WTC11 (cell line): ENCODE measurements around the gene ARCN1. TPM values are rescaled to one million over a fixed set of nuclear protein-coding genes. Genes with fewer than 3 reads are reported as not detected.

ENCODE experiments used
- ATAC-seq: fragments of 200-7000 bp; cut with Tn5 transposase; 2 replicates; pipeline ENCODE4 v1.10.0; 2021; ENCODE audit warnings: mild to moderate bottlenecking, moderate library complexity
- CTCF ChIA-PET: fragments of 300-600 bp; sonication (Branson Sonifier 250); formaldehyde crosslinking; loops from one replicate; lab custom pipeline; 2021; ENCODE audit warnings: antibody characterized with exemption; lab: Charles Lee
- POLR2A ChIA-PET: fragments of 350-600 bp; sonication (Branson Sonifier 250); formaldehyde crosslinking; loops from one replicate; lab custom pipeline; 2021; ENCODE audit warnings: antibody characterized with exemption; lab: Charles Lee
- DNase-seq: peaks from one replicate; pipeline ENCODE4 v3.0.0; 2021; ENCODE audit warnings: low spot score
- H3K27ac Mint-ChIP-seq: 2 replicates; pipeline ENCODE4 v1.8.0; 2021; ENCODE audit warnings: mixed read lengths
- H3K27me3 Mint-ChIP-seq: 2 replicates; pipeline ENCODE4 v1.8.0; 2021; ENCODE audit warnings: low read depth, mild to moderate bottlenecking, moderate library complexity, mixed read lengths
- H3K36me3 Mint-ChIP-seq: 2 replicates; pipeline ENCODE4 v1.8.0; 2021; ENCODE audit warnings: mixed read lengths
- H3K4me1 Mint-ChIP-seq: 2 replicates; pipeline ENCODE4 v1.8.0; 2022; ENCODE audit warnings: mixed read lengths
- H3K4me3 Mint-ChIP-seq: 2 replicates; pipeline ENCODE4 v1.8.0; 2021; ENCODE audit warnings: mild to moderate bottlenecking, moderate library complexity, mixed read lengths
- H3K9me3 Mint-ChIP-seq: 2 replicates; pipeline ENCODE4 v1.8.0; 2021; ENCODE audit warnings: mixed read lengths
- ATF1 ChIP-seq: sonication (generic); formaldehyde crosslinking; IDR thresholded peaks from 2 replicates; pipeline ENCODE4 v1.8.1; 2023; ENCODE audit warnings: mild to moderate bottlenecking, moderate library complexity, missing genetic modification reagents
- CBFB ChIP-seq: sonication (generic); formaldehyde crosslinking; IDR thresholded peaks from 2 replicates; pipeline ENCODE4 v1.8.1; 2022; ENCODE audit warnings: mild to moderate bottlenecking, low read depth, missing genetic modification reagents
- CREB1 ChIP-seq: sonication (generic); formaldehyde crosslinking; IDR thresholded peaks from 2 replicates; pipeline ENCODE4 v1.8.0; 2023; ENCODE audit warnings: mild to moderate bottlenecking, missing genetic modification reagents
- KAT7 ChIP-seq: sonication (generic); formaldehyde crosslinking; IDR thresholded peaks from 2 replicates; pipeline ENCODE4 v1.8.1; 2023; ENCODE audit warnings: missing genetic modification reagents, mild to moderate bottlenecking, borderline replicate concordance
- MYBL2 ChIP-seq: sonication (generic); formaldehyde crosslinking; IDR thresholded peaks from 2 replicates; pipeline ENCODE4 v1.8.1; 2023; ENCODE audit warnings: mild to moderate bottlenecking, moderate library complexity, missing genetic modification reagents
- OVOL2 ChIP-seq: fragments of 250-450 bp; sonication (Bioruptor Pico); IDR thresholded peaks from 2 replicates; pipeline ENCODE4 v1.9.0; 2021; ENCODE audit warnings: mild to moderate bottlenecking, borderline replicate concordance
- TEAD4 ChIP-seq: sonication (generic); formaldehyde crosslinking; IDR thresholded peaks from 2 replicates; pipeline ENCODE4 v1.8.0; 2022; ENCODE audit warnings: mild to moderate bottlenecking, missing genetic modification reagents
- ZNF138 ChIP-seq: sonication (generic); formaldehyde crosslinking; conservative IDR thresholded peaks from 2 replicates; pipeline ENCODE4 v1.8.1; 2022; ENCODE audit warnings: mild to moderate bottlenecking, moderate library complexity, missing genetic modification reagents
- total RNA-seq: library from RNA; stranded (reverse); gene quantifications from 3 replicates; pipeline ENCODE4 v1.2.3, GENCODE V29; 2021
- TF ChIP-seq, protein P1 (sequence below): sonication (generic); formaldehyde crosslinking; IDR thresholded peaks from 2 replicates; pipeline ENCODE4 v1.8.1; 2022; ENCODE audit warnings: low read depth, missing genetic modification reagents, borderline replicate concordance
- TF ChIP-seq, protein P2 (sequence below): sonication (generic); formaldehyde crosslinking; IDR thresholded peaks from 2 replicates; pipeline ENCODE4 v1.8.1; 2023; ENCODE audit warnings: mild to moderate bottlenecking, missing genetic modification reagents, borderline replicate concordance
- TF ChIP-seq, protein P3 (sequence below): fragments of 250-450 bp; sonication (Bioruptor Pico); IDR thresholded peaks from 2 replicates; pipeline ENCODE4 v1.9.0; 2021; ENCODE audit warnings: moderate library complexity, mild to moderate bottlenecking, inconsistent platforms, borderline replicate concordance
- TF ChIP-seq, protein P4 (sequence below): sonication (generic); formaldehyde crosslinking; IDR thresholded peaks from 2 replicates; pipeline ENCODE4 v1.8.1; 2023; ENCODE audit warnings: mild to moderate bottlenecking, missing genetic modification reagents, moderate library complexity
- TF ChIP-seq, protein P5 (sequence below): fragments of 250-450 bp; sonication (Bioruptor Pico); conservative IDR thresholded peaks from 2 replicates; pipeline ENCODE4 v1.9.0; 2021; ENCODE audit warnings: mild to moderate bottlenecking
- TF ChIP-seq, protein P6 (sequence below): fragments of 200-600 bp; IDR thresholded peaks from 2 replicates; pipeline ENCODE4 v1.8.0; 2022; ENCODE audit warnings: antibody characterized with exemption
- TF ChIP-seq, protein P7 (sequence below): fragments of 250-450 bp; sonication (Bioruptor Pico); IDR thresholded peaks from 2 replicates; pipeline ENCODE4 v1.9.0; 2021; ENCODE audit warnings: mild to moderate bottlenecking, borderline replicate concordance
- TF ChIP-seq, protein P8 (sequence below): sonication (generic); formaldehyde crosslinking; conservative IDR thresholded peaks from 2 replicates; pipeline ENCODE4 v1.8.1; 2022; ENCODE audit warnings: mild to moderate bottlenecking, missing genetic modification reagents
- TF ChIP-seq, protein P9 (sequence below): sonication (generic); formaldehyde crosslinking; IDR thresholded peaks from 2 replicates; pipeline ENCODE4 v1.8.0; 2022; ENCODE audit warnings: mild to moderate bottlenecking, missing genetic modification reagents

Gene ARCN1
- total RNA-seq, 1 experiment from 2014 or later, result 154 TPM

DNA sequence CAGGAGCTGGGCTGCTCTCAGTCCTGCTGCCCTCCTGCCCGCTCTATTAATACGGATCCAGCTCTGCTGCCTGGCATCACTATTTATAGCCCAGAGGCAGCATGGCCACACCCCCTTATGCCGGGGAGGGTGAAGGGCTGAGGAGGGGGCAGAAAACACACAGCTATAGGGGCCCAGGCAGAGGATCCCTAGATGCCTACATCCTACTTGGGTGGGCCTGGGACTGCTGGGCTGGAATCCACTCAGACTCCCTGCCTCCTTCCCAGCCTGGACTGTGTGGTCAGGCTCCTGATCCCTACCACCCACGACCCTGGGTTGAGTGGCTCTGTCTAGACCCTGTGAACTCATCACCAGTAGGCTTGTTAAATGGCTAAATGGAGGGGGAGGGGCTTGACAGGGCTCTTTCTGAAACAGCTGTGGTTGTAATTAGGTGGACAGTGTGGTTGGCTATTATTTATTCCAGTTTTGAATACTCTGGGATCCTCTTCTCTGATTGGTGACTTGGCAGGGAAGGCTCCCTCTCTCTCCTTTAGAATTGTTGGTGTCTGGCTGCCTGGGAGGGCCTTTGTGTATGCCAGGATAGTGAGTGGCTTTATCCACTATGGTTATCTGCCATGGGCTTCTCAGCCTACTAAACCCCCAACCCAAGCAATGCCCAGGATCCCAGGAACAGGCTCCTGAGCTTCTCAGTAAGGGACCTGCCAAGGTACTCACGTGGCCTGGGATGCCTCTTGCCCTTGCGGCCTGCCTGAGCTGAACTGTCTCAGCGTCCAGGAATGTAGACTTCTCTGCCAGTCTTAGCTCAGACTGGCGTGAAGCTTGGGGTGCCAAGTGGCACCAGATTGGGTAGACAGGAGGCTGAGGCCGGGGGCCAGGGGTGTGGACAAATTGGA is 50.4 kb downstream of the ARCN1 start (continued):
- TF ChIP-seq, protein P1, sequence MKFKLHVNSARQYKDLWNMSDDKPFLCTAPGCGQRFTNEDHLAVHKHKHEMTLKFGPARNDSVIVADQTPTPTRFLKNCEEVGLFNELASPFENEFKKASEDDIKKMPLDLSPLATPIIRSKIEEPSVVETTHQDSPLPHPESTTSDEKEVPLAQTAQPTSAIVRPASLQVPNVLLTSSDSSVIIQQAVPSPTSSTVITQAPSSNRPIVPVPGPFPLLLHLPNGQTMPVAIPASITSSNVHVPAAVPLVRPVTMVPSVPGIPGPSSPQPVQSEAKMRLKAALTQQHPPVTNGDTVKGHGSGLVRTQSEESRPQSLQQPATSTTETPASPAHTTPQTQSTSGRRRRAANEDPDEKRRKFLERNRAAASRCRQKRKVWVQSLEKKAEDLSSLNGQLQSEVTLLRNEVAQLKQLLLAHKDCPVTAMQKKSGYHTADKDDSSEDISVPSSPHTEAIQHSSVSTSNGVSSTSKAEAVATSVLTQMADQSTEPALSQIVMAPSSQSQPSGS (CRISPR knock-in tag), result no peak
- TF ChIP-seq, all 79 proteins: peak for 0

DNA sequence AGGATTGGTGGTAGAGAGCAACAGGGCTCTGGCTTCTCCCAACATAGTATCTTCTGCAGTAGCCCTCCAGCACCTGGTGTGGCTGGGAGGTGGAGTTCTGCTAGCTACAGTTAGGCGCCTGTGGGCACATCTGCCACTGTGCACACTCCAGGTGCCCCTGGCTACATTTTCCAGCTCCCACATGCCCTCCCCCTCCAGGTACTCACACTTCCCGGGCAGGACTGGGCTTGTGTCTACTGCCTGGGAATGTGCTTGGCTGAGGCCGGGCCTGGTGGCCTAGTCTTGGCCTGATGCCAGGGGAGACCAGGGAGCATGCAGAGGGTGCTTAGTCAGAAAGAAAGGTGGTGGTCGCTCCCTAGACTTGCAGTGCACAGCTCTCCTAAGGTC is 51.1 kb downstream of the ARCN1 start:
- ATAC-seq, result no peak
- H3K27ac Mint-ChIP-seq, result no peak overlapping the region
- H3K27me3 Mint-ChIP-seq, result no peaks in the 10 kb centered on the region
- ChIA-PET POLR2A (interaction anchor here (0.6 to 3.6 kb wide), 2 partner anchors 10 to 37 kb away, joined by 3 to 75 read pairs; no protein-coding TSS in a partner anchor), CTCF (interaction anchor here (3.1 to 3.7 kb wide), 3 partner anchors 12 to 17 kb away, joined by 22 to 31 read pairs (median 29); partner anchors contain the start of gene PHLDB1)
- peaks cover 3% of the 10 kb centered on the region; the same call in 1 of the 2 replicates for H3K36me3 Mint-ChIP-seq
- peaks cover 44% of the 10 kb centered on the region for H3K4me1 Mint-ChIP-seq
- no peak overlapping the region for H3K4me3 Mint-ChIP-seq
- DNase-seq, result no peak
- H3K9me3 Mint-ChIP-seq, result no peaks in the 10 kb centered on the region
- TF ChIP-seq, protein P2, sequence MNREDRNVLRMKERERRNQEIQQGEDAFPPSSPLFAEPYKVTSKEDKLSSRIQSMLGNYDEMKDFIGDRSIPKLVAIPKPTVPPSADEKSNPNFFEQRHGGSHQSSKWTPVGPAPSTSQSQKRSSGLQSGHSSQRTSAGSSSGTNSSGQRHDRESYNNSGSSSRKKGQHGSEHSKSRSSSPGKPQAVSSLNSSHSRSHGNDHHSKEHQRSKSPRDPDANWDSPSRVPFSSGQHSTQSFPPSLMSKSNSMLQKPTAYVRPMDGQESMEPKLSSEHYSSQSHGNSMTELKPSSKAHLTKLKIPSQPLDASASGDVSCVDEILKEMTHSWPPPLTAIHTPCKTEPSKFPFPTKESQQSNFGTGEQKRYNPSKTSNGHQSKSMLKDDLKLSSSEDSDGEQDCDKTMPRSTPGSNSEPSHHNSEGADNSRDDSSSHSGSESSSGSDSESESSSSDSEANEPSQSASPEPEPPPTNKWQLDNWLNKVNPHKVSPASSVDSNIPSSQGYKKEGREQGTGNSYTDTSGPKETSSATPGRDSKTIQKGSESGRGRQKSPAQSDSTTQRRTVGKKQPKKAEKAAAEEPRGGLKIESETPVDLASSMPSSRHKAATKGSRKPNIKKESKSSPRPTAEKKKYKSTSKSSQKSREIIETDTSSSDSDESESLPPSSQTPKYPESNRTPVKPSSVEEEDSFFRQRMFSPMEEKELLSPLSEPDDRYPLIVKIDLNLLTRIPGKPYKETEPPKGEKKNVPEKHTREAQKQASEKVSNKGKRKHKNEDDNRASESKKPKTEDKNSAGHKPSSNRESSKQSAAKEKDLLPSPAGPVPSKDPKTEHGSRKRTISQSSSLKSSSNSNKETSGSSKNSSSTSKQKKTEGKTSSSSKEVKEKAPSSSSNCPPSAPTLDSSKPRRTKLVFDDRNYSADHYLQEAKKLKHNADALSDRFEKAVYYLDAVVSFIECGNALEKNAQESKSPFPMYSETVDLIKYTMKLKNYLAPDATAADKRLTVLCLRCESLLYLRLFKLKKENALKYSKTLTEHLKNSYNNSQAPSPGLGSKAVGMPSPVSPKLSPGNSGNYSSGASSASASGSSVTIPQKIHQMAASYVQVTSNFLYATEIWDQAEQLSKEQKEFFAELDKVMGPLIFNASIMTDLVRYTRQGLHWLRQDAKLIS (CRISPR knock-in tag), result no peak
- TF ChIP-seq, protein P3, sequence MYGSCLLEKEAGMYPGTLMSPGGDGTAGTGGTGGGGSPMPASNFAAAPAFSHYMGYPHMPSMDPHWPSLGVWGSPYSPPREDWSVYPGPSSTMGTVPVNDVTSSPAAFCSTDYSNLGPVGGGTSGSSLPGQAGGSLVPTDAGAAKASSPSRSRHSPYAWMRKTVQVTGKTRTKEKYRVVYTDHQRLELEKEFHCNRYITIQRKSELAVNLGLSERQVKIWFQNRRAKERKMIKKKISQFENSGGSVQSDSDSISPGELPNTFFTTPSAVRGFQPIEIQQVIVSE (CRISPR knock-in tag), result no peak
- TF ChIP-seq, protein P4, sequence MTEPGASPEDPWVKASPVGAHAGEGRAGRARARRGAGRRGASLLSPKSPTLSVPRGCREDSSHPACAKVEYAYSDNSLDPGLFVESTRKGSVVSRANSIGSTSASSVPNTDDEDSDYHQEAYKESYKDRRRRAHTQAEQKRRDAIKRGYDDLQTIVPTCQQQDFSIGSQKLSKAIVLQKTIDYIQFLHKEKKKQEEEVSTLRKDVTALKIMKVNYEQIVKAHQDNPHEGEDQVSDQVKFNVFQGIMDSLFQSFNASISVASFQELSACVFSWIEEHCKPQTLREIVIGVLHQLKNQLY, result no peak
- TF ChIP-seq CBFB (CRISPR knock-in tag), result no peak
- no peak for TF ChIP-seq CREB1
- no peak for TF ChIP-seq ATF1 (CRISPR knock-in tag)
- no peak for TF ChIP-seq TEAD4
- TF ChIP-seq, protein P5, sequence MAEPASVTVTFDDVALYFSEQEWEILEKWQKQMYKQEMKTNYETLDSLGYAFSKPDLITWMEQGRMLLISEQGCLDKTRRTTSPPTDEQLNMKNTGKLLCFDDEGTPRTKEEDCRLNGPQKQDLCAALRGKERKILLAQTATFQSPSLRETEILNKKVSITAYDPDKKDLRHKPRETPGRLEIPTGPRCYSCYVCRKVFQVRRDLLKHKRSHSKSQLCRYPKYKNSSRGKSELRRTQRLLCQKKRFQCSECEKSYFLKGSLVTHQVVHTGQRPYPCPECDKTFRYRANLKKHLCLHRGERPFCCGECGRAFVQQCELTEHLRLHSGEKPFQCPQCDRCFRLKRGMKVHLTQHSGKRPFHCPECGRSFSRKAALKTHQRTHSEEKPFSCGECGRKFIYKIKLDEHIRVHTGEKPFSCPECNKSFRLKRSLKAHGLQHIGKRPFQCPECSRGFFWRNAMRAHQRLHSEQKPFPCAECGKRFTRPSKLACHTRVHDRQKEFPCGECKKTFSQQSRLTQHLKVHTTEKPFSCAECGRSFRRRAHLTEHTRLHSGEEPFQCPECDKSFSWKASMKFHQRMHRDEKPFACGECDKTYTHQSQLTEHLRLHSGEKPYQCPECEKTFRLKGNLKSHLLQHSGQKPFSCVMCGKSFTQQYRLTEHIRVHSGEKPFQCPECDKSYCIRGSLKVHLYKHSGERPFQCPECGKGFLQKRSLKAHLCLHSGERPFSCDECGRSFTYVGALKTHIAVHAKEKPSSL, result no peak
- TF ChIP-seq KAT7, result no peak
- TF ChIP-seq, protein P6, sequence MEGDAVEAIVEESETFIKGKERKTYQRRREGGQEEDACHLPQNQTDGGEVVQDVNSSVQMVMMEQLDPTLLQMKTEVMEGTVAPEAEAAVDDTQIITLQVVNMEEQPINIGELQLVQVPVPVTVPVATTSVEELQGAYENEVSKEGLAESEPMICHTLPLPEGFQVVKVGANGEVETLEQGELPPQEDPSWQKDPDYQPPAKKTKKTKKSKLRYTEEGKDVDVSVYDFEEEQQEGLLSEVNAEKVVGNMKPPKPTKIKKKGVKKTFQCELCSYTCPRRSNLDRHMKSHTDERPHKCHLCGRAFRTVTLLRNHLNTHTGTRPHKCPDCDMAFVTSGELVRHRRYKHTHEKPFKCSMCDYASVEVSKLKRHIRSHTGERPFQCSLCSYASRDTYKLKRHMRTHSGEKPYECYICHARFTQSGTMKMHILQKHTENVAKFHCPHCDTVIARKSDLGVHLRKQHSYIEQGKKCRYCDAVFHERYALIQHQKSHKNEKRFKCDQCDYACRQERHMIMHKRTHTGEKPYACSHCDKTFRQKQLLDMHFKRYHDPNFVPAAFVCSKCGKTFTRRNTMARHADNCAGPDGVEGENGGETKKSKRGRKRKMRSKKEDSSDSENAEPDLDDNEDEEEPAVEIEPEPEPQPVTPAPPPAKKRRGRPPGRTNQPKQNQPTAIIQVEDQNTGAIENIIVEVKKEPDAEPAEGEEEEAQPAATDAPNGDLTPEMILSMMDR, result no peak
- TF ChIP-seq OVOL2 (CRISPR knock-in tag), result no peak
- TF ChIP-seq, protein P7, sequence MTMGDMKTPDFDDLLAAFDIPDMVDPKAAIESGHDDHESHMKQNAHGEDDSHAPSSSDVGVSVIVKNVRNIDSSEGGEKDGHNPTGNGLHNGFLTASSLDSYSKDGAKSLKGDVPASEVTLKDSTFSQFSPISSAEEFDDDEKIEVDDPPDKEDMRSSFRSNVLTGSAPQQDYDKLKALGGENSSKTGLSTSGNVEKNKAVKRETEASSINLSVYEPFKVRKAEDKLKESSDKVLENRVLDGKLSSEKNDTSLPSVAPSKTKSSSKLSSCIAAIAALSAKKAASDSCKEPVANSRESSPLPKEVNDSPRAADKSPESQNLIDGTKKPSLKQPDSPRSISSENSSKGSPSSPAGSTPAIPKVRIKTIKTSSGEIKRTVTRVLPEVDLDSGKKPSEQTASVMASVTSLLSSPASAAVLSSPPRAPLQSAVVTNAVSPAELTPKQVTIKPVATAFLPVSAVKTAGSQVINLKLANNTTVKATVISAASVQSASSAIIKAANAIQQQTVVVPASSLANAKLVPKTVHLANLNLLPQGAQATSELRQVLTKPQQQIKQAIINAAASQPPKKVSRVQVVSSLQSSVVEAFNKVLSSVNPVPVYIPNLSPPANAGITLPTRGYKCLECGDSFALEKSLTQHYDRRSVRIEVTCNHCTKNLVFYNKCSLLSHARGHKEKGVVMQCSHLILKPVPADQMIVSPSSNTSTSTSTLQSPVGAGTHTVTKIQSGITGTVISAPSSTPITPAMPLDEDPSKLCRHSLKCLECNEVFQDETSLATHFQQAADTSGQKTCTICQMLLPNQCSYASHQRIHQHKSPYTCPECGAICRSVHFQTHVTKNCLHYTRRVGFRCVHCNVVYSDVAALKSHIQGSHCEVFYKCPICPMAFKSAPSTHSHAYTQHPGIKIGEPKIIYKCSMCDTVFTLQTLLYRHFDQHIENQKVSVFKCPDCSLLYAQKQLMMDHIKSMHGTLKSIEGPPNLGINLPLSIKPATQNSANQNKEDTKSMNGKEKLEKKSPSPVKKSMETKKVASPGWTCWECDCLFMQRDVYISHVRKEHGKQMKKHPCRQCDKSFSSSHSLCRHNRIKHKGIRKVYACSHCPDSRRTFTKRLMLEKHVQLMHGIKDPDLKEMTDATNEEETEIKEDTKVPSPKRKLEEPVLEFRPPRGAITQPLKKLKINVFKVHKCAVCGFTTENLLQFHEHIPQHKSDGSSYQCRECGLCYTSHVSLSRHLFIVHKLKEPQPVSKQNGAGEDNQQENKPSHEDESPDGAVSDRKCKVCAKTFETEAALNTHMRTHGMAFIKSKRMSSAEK (CRISPR knock-in tag), result no peak
- TF ChIP-seq, protein P8, sequence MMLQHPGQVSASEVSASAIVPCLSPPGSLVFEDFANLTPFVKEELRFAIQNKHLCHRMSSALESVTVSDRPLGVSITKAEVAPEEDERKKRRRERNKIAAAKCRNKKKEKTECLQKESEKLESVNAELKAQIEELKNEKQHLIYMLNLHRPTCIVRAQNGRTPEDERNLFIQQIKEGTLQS (CRISPR knock-in tag), result no peak
- TF ChIP-seq ZNF138 (CRISPR knock-in tag), result no peak
- TF ChIP-seq MYBL2 (CRISPR knock-in tag), result no peak
- TF ChIP-seq, protein P9, sequence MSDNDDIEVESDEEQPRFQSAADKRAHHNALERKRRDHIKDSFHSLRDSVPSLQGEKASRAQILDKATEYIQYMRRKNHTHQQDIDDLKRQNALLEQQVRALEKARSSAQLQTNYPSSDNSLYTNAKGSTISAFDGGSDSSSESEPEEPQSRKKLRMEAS (CRISPR knock-in tag), result no peak
